ENCODE data around the gene MED26.

GRCh38 chr19:16623066-16623465 lies 4.9 kb downstream of the MED26 start:
- TF ChIP-seq, protein P1, sequence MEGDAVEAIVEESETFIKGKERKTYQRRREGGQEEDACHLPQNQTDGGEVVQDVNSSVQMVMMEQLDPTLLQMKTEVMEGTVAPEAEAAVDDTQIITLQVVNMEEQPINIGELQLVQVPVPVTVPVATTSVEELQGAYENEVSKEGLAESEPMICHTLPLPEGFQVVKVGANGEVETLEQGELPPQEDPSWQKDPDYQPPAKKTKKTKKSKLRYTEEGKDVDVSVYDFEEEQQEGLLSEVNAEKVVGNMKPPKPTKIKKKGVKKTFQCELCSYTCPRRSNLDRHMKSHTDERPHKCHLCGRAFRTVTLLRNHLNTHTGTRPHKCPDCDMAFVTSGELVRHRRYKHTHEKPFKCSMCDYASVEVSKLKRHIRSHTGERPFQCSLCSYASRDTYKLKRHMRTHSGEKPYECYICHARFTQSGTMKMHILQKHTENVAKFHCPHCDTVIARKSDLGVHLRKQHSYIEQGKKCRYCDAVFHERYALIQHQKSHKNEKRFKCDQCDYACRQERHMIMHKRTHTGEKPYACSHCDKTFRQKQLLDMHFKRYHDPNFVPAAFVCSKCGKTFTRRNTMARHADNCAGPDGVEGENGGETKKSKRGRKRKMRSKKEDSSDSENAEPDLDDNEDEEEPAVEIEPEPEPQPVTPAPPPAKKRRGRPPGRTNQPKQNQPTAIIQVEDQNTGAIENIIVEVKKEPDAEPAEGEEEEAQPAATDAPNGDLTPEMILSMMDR (conservative IDR thresholded peaks at IDR 0.05; ENCODE audit: low read depth, low read length) = no peak
- TF ChIP-seq EZH2 (IDR thresholded peaks at IDR 0.05; ENCODE audit: borderline replicate concordance, low read depth, low read length, poor library complexity, severe bottlenecking) = no peak

Measured in A673 (cell line).